ENCODE measurements around the gene MUSK.

DNA sequence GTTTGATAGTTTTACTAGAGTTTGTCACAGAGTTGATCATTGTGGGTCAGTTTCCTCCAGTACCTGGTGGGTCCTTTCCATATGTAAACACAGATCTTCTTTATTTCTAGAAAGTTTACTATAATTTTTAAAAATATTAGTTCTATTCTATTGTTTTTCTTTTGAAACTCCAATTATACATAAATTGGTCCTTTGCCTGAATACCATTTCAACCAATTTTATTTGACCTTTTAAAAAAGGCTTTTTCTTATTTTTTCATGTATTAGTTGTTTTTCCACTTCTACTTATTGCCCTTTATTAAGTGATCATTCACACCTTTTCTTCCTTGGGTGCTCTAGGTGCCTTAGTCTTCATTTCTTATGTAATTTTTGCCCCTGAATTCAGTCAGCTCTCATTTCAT is 33.0 kb upstream of the MUSK start:
- TF ChIP-seq, protein P1, sequence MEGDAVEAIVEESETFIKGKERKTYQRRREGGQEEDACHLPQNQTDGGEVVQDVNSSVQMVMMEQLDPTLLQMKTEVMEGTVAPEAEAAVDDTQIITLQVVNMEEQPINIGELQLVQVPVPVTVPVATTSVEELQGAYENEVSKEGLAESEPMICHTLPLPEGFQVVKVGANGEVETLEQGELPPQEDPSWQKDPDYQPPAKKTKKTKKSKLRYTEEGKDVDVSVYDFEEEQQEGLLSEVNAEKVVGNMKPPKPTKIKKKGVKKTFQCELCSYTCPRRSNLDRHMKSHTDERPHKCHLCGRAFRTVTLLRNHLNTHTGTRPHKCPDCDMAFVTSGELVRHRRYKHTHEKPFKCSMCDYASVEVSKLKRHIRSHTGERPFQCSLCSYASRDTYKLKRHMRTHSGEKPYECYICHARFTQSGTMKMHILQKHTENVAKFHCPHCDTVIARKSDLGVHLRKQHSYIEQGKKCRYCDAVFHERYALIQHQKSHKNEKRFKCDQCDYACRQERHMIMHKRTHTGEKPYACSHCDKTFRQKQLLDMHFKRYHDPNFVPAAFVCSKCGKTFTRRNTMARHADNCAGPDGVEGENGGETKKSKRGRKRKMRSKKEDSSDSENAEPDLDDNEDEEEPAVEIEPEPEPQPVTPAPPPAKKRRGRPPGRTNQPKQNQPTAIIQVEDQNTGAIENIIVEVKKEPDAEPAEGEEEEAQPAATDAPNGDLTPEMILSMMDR (IDR thresholded peaks at IDR 0.05) = no peak
- TF ChIP-seq SIN3A (IDR thresholded peaks at IDR 0.05; ENCODE audit: borderline replicate concordance, insufficient read depth, low read depth, low read length) = no peak
- TF ChIP-seq POLR2AphosphoS5 (IDR thresholded peaks at IDR 0.05; ENCODE audit: low read depth, low read length) = no peak

All from Panc1 (cell line).